Muscle layer of duodenum (tissue), 2 donors: Measurements from ENCODE around the gene CFAP92.

ENCODE experiments used
- H3K27ac ChIP-seq: one replicate; pipeline ENCODE4 v1.7.0; 2013; ENCODE audit warnings: mild to moderate bottlenecking, low read length
- H3K27me3 ChIP-seq: one replicate; pipeline ENCODE4 v1.7.0; 2013; ENCODE audit warnings: low read depth, mild to moderate bottlenecking, control low read depth, low read length
- H3K36me3 ChIP-seq, 2 donors: one replicate each; pipeline ENCODE4 v1.7.0; 2013; ENCODE audit warnings: low read length in 2 of 2, control low read depth in 1 of 2, mild to moderate bottlenecking in 1 of 2; ENCODE audit not compliant: insufficient read depth in 2 of 2, control insufficient read depth in 1 of 2
- H3K4me1 ChIP-seq, 2 donors: one replicate each; pipeline ENCODE4 v1.7.0; 2013; ENCODE audit warnings: low read length in 2 of 2, mild to moderate bottlenecking in 2 of 2, control low read depth in 1 of 2, moderate library complexity in 1 of 2; ENCODE audit not compliant: insufficient read depth in 2 of 2, control insufficient read depth in 1 of 2
- H3K4me3 ChIP-seq, 2 donors: one replicate each; pipeline ENCODE4 v1.7.0; 2013; ENCODE audit warnings: low read length in 2 of 2, low read depth in 1 of 2, mild to moderate bottlenecking in 1 of 2
- H3K9me3 ChIP-seq, 2 donors: one replicate each; pipeline ENCODE4 v1.7.0; 2013; ENCODE audit warnings: low read length in 2 of 2, control low read depth in 1 of 2, mild to moderate bottlenecking in 1 of 2; ENCODE audit not compliant: control insufficient read depth in 1 of 2
- donor health status: healthy.

The CFAP92 gene

DNA sequence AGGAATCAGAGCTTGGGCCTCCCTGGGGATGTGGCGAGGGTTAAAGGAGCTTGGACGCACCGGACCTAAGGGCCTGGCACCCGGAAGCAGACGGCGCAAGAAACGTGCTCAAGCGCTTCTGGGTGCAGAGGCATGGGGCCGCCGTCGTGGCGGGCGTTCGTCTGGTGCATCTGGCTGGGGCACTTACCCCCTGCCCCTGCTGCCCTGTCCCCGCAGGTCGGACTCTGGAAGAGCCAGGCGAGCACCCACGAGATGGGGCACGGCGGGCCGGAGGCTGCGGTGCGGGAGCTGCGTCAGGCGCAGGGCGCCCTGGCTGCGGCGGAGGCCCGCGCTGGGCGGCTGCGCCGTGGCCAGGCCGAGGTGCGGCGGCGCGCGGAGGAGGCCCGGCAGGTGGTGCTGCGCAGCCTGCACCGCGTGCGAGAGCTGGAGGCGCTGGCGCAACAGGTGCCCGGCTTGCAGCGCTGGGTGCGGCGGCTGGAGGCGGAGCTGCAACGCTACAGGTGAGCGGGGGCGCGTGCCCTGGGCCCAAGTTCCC lies 9.8 kb upstream of the CFAP92 start:
- no peak overlapping the region for H3K27ac ChIP-seq
- no peaks in the 10 kb centered on the region for H3K9me3 ChIP-seq
- peaks cover 13% of the 10 kb centered on the region for H3K27me3 ChIP-seq
- H3K4me1 ChIP-seq = peaks cover 9 to 34% of the 10 kb centered on the region in 2 donors
- H3K36me3 ChIP-seq = no peaks in the 10 kb centered on the region
- H3K4me3 ChIP-seq = peak overlapping the region; percentile 34 to 83

GRCh38 chr3:129002573-129003569 lies 9.0 kb upstream of the CFAP92 start:
- H3K4me1 ChIP-seq = peaks cover 9 to 34% of the 10 kb centered on the region in 2 donors
- H3K36me3 ChIP-seq = no peaks in the 10 kb centered on the region
- no peak overlapping the region for H3K27ac ChIP-seq
- peak overlapping the region; percentile 34 to 83 for H3K4me3 ChIP-seq
- H3K27me3 ChIP-seq = peaks cover 13% of the 10 kb centered on the region
- H3K9me3 ChIP-seq = no peaks in the 10 kb centered on the region

DNA sequence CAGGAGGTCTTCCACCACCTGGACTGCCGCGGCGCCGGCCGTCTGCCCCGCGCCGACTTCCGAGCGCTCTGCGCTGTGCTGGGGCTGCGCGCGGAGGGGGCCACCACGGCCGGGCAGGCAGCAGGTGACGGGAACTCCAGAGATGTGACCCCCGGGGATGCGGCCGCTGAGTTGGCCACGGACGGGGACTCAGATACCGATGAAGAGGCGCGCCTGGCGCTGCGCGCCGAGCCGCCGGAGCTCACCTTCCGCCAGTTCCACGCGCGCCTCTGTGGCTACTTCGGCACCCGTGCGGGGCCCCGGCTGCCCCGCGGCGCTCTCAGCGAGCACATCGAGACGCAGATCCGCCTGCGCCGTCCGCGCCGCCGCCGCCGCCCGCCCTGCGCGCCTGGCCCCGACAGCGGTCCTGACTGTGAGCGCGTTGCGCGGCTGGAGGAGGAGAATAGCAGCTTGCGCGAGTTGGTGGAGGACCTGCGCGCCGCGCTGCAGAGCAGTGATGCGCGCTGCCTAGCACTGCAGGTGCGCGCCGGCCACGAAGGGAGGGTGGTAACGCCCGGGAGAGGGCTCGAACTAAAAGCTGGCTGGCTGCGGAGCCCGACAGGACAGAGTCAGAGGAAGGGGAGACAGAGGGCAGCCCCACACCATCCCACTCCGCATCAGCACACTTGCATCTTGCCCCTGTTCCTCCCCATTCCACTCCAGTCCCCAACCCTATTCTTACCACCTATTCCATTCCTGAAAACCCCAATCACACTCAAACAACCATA lies 8.1 kb upstream of the CFAP92 start:
- H3K4me1 ChIP-seq = peaks cover 9 to 34% of the 10 kb centered on the region in 2 donors

GRCh38 chr3:129001101-129001805 lies 7.4 kb upstream of the CFAP92 start, which contains the start of gene EFCC1:
Gene EFCC1 (plus strand): TSS chr3:129001304. CDS start chr3:129001629, 325 bp downstream.
- Histone ChIP-seq H3K27ac (no peak within 1 kb of the TSS), H3K36me3 (no peaks in the 10 kb centered on the region), H3K4me1 (peaks cover 9 to 34% of the 10 kb centered on the region in 2 donors), H3K9me3 (no peaks in the 10 kb centered on the region), H3K4me3 (peak within 1 kb of the TSS; percentile 34 to 83), H3K27me3 (peaks cover 13% of the 10 kb centered on the region)

More for the DNA sequence above, 8.1 kb upstream of the CFAP92 start:
- Histone ChIP-seq H3K27ac (no peak overlapping the region), H3K27me3 (peaks cover 13% of the 10 kb centered on the region), H3K9me3 (no peaks in the 10 kb centered on the region), H3K36me3 (no peaks in the 10 kb centered on the region), H3K4me3 (peak overlapping the region; percentile 34 to 83)

GRCh38 chr3:129000742-129001100 lies 6.8 kb upstream of the CFAP92 start:
- Histone ChIP-seq H3K9me3 (no peaks in the 10 kb centered on the region), H3K4me3 (peak overlapping the region; percentile 34 to 83), H3K27ac (no peak overlapping the region), H3K36me3 (no peaks in the 10 kb centered on the region), H3K4me1 (peaks cover 6 to 34% of the 10 kb centered on the region in 2 donors), H3K27me3 (peaks cover 13% of the 10 kb centered on the region)

DNA sequence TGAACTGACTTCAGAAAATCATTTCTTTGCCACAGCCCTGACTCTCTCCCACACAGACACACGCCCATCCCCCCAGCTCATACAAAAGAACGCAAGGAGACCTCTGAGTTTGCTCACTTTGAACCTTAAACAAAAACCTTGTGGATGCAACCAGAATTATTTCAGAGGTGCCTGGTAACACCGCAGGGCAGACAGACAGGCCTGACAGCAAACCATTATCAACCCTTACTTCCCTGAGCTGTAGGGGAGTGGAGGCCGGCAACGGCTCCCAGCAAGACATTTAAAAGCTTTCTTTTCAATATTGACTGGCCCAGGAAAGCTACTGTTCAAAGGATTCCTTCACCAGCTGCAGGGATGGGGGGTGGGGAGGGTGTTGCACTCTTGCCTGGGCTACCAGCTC lies 5.2 kb upstream of the CFAP92 start:
- no peak overlapping the region for H3K27ac ChIP-seq
- H3K4me1 ChIP-seq = peaks cover 5 to 28% of the 10 kb centered on the region in 2 donors
- no peaks in the 10 kb centered on the region for H3K36me3 ChIP-seq
- H3K27me3 ChIP-seq = peaks cover 13% of the 10 kb centered on the region
- no peak overlapping the region for H3K4me3 ChIP-seq
- no peaks in the 10 kb centered on the region for H3K9me3 ChIP-seq

DNA sequence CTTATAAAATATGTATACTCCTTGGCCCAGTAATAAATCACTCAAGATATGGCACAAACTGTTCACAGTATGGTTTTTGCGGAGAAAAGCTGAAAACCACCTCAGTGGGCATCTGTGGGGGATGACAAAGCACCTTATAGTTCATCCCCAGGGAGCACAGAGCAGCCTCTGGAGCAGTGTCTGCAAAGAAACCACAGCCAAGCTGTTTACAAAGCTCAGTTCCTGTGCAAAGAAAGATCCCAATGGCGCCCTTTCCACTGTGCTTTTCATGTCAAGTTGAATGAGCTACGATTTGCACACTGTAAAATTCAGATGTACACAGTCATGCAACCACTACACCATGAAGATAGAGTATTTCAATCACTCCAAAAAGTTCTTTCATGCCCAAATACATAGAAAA lies 4.7 kb upstream of the CFAP92 start:
- no peak overlapping the region for H3K4me3 ChIP-seq
- H3K27ac ChIP-seq = no peak overlapping the region
- peaks cover 6 to 29% of the 10 kb centered on the region in 2 donors for H3K4me1 ChIP-seq
- H3K27me3 ChIP-seq = peaks cover 13% of the 10 kb centered on the region
- H3K36me3 ChIP-seq = no peaks in the 10 kb centered on the region
- H3K9me3 ChIP-seq = no peaks in the 10 kb centered on the region

GRCh38 chr3:128997486-128998133 lies 3.7 kb upstream of the CFAP92 start:
- Histone ChIP-seq H3K36me3 (no peaks in the 10 kb centered on the region), H3K9me3 (no peaks in the 10 kb centered on the region), H3K27me3 (peaks cover 5% of the 10 kb centered on the region), H3K27ac (no peak overlapping the region), H3K4me3 (no peak overlapping the region), H3K4me1 (peaks cover 6 to 29% of the 10 kb centered on the region in 2 donors)

- H3K36me3 ChIP-seq = no peaks in the 10 kb centered on the region
- H3K27ac ChIP-seq = no peak overlapping the region
- no peak overlapping the region for H3K4me3 ChIP-seq
- no peaks in the 10 kb centered on the region for H3K27me3 ChIP-seq
- H3K4me1 ChIP-seq = peaks cover 6 to 21% of the 10 kb centered on the region in 2 donors
- H3K9me3 ChIP-seq = no peaks in the 10 kb centered on the region
These were observed 2.9 kb upstream of the CFAP92 start for GRCh38 chr3:128996726-128997125.

GRCh38 chr3:128996200-128996599 lies 2.3 kb upstream of the CFAP92 start:
- Histone ChIP-seq H3K36me3 (no peaks in the 10 kb centered on the region), H3K27ac (no peak overlapping the region), H3K9me3 (no peaks in the 10 kb centered on the region), H3K4me1 (peaks cover 6 to 18% of the 10 kb centered on the region in 2 donors), H3K27me3 (no peaks in the 10 kb centered on the region), H3K4me3 (no peak overlapping the region)
